T-helper 1 cell treated with Interleukin-12 subunit alpha and Interleukin-12 subunit beta and Interleukin-4 antibody, amounts not matched to agents 30 μg/mL and 1 μg/mL, for 36 hours (primary cell): ENCODE results near the gene DAP.

Source experiments
- H3K27ac Mint-ChIP-seq: one replicate; pipeline ENCODE4 v1.8.0; 2021; ENCODE audit warnings: mild to moderate bottlenecking, mixed read lengths
- H3K27me3 Mint-ChIP-seq: one replicate; pipeline ENCODE4 v1.8.0; 2021; ENCODE audit warnings: low read depth, mixed read lengths
- H3K36me3 Mint-ChIP-seq: one replicate; pipeline ENCODE4 v1.8.0; 2021; ENCODE audit warnings: low read depth, mixed read lengths
- H3K4me1 Mint-ChIP-seq: one replicate; pipeline ENCODE4 v1.8.0; 2021; ENCODE audit warnings: low read depth, mixed read lengths
- H3K4me3 Mint-ChIP-seq: one replicate; pipeline ENCODE4 v1.8.0; 2021; ENCODE audit warnings: mild to moderate bottlenecking, moderate library complexity, mixed read lengths
- H3K9me3 Mint-ChIP-seq: one replicate; pipeline ENCODE4 v1.8.0; 2021; ENCODE audit warnings: mixed read lengths

DAP gene

GRCh38 chr5:10775646-10776045, 14.6 kb upstream of the DAP start:
- H3K4me1 Mint-ChIP-seq, result peaks cover 3% of the 10 kb centered on the region
- H3K9me3 Mint-ChIP-seq, result no peaks in the 10 kb centered on the region
- no peak overlapping the region for H3K4me3 Mint-ChIP-seq
- no peaks in the 10 kb centered on the region for H3K36me3 Mint-ChIP-seq
- peaks cover 13% of the 10 kb centered on the region for H3K27me3 Mint-ChIP-seq
- no peak overlapping the region for H3K27ac Mint-ChIP-seq

- Mint-ChIP-seq H3K27me3 (peaks cover 15% of the 10 kb centered on the region), H3K4me1 (no peaks in the 10 kb centered on the region), H3K27ac (no peak overlapping the region), H3K4me3 (no peak overlapping the region), H3K36me3 (no peaks in the 10 kb centered on the region), H3K9me3 (no peaks in the 10 kb centered on the region)
Measured at GRCh38 chr5:10772901-10773585, 12.0 kb upstream of the DAP start.

GRCh38 chr5:10768328-10768899, 7.4 kb upstream of the DAP start:
- peaks cover 19% of the 10 kb centered on the region for H3K27me3 Mint-ChIP-seq
- no peak overlapping the region for H3K27ac Mint-ChIP-seq

GRCh38 chr5:10762776-10763500, 1.9 kb upstream of the DAP start:
- Mint-ChIP-seq H3K27ac (peak overlapping the region; percentile 29), H3K36me3 (peaks cover 2% of the 10 kb centered on the region), H3K27me3 (peaks cover 13% of the 10 kb centered on the region), H3K4me3 (peak overlapping the region; percentile 52), H3K9me3 (no peaks in the 10 kb centered on the region), H3K4me1 (peaks cover 17% of the 10 kb centered on the region)

More at GRCh38 chr5:10768328-10768899, 7.4 kb upstream of the DAP start:
- H3K4me3 Mint-ChIP-seq, result no peak overlapping the region
- no peaks in the 10 kb centered on the region for H3K4me1 Mint-ChIP-seq
- H3K36me3 Mint-ChIP-seq, result no peaks in the 10 kb centered on the region
- no peaks in the 10 kb centered on the region for H3K9me3 Mint-ChIP-seq

GRCh38 chr5:10761933-10762775, 1.1 kb upstream of the DAP start:
- Mint-ChIP-seq H3K4me3 (peak overlapping the region; percentile 52), H3K4me1 (peaks cover 18% of the 10 kb centered on the region), H3K27ac (peak overlapping the region; percentile 50), H3K9me3 (no peaks in the 10 kb centered on the region), H3K36me3 (peaks cover 6% of the 10 kb centered on the region), H3K27me3 (peaks cover 13% of the 10 kb centered on the region)

- Mint-ChIP-seq H3K4me3 (no peak overlapping the region), H3K27ac (no peak overlapping the region), H3K9me3 (no peaks in the 10 kb centered on the region), H3K36me3 (peaks cover 8% of the 10 kb centered on the region), H3K4me1 (peaks cover 27% of the 10 kb centered on the region), H3K27me3 (peaks cover 10% of the 10 kb centered on the region)
Measured at GRCh38 chr5:10760921-10761184, 181 bp downstream of the DAP start.

GRCh38 chr5:10760096-10760920, 726 bp downstream of the DAP start:
- Mint-ChIP-seq H3K36me3 (peaks cover 9% of the 10 kb centered on the region), H3K9me3 (no peaks in the 10 kb centered on the region), H3K27me3 (peaks cover 5% of the 10 kb centered on the region), H3K27ac (peak overlapping the region; percentile 76), H3K4me3 (peak overlapping the region; percentile 89), H3K4me1 (peaks cover 29% of the 10 kb centered on the region)

- Mint-ChIP-seq H3K4me1 (peaks cover 32% of the 10 kb centered on the region), H3K9me3 (no peaks in the 10 kb centered on the region), H3K36me3 (peaks cover 16% of the 10 kb centered on the region), H3K27ac (no peak overlapping the region), H3K27me3 (peaks cover 5% of the 10 kb centered on the region), H3K4me3 (peak overlapping the region; percentile 62)
Measured at GRCh38 chr5:10759111-10759510, 1.9 kb downstream of the DAP start.

- H3K9me3 Mint-ChIP-seq, result no peaks in the 10 kb centered on the region
- peaks cover 19% of the 10 kb centered on the region for H3K36me3 Mint-ChIP-seq
- H3K4me3 Mint-ChIP-seq, result peak overlapping the region; percentile 3
- peaks cover 3% of the 10 kb centered on the region for H3K27me3 Mint-ChIP-seq
- H3K4me1 Mint-ChIP-seq, result peaks cover 34% of the 10 kb centered on the region
- H3K27ac Mint-ChIP-seq, result no peak overlapping the region
Measured at GRCh38 chr5:10757922-10758555, 3.0 kb downstream of the DAP start.

GRCh38 chr5:10757043-10757442, 4.0 kb downstream of the DAP start:
- no peaks in the 10 kb centered on the region for H3K27me3 Mint-ChIP-seq
- peaks cover 17% of the 10 kb centered on the region for H3K36me3 Mint-ChIP-seq
- no peak overlapping the region for H3K27ac Mint-ChIP-seq
- H3K4me3 Mint-ChIP-seq, result no peak overlapping the region
- no peaks in the 10 kb centered on the region for H3K9me3 Mint-ChIP-seq
- peaks cover 32% of the 10 kb centered on the region for H3K4me1 Mint-ChIP-seq

- no peak overlapping the region for H3K4me3 Mint-ChIP-seq
- peaks cover 19% of the 10 kb centered on the region for H3K36me3 Mint-ChIP-seq
- H3K27me3 Mint-ChIP-seq, result no peaks in the 10 kb centered on the region
- no peaks in the 10 kb centered on the region for H3K9me3 Mint-ChIP-seq
- peaks cover 33% of the 10 kb centered on the region for H3K4me1 Mint-ChIP-seq
- H3K27ac Mint-ChIP-seq, result no peak overlapping the region
Measured at GRCh38 chr5:10756549-10756948, 4.5 kb downstream of the DAP start.

GRCh38 chr5:10753178-10753577, 7.9 kb downstream of the DAP start:
- H3K4me3 Mint-ChIP-seq, result no peak overlapping the region

GRCh38 chr5:10752451-10752850, 8.6 kb downstream of the DAP start:
- Mint-ChIP-seq H3K4me3 (no peak overlapping the region), H3K9me3 (no peaks in the 10 kb centered on the region), H3K36me3 (peaks cover 16% of the 10 kb centered on the region), H3K4me1 (peaks cover 23% of the 10 kb centered on the region), H3K27me3 (no peaks in the 10 kb centered on the region), H3K27ac (no peak overlapping the region)

More at GRCh38 chr5:10753178-10753577, 7.9 kb downstream of the DAP start:
- Mint-ChIP-seq H3K27ac (no peak overlapping the region), H3K9me3 (no peaks in the 10 kb centered on the region), H3K36me3 (peaks cover 19% of the 10 kb centered on the region), H3K4me1 (peaks cover 23% of the 10 kb centered on the region), H3K27me3 (no peaks in the 10 kb centered on the region)
